ENCODE results near the gene PCDHGC5. TPM values are rescaled to one million over a fixed set of nuclear protein-coding genes. Genes with fewer than 3 reads are reported as not detected.

Gene PCDHGC5
- total RNA-seq, 2 donors from 2014 or later = 2.0 to 3.1 TPM

DNA sequence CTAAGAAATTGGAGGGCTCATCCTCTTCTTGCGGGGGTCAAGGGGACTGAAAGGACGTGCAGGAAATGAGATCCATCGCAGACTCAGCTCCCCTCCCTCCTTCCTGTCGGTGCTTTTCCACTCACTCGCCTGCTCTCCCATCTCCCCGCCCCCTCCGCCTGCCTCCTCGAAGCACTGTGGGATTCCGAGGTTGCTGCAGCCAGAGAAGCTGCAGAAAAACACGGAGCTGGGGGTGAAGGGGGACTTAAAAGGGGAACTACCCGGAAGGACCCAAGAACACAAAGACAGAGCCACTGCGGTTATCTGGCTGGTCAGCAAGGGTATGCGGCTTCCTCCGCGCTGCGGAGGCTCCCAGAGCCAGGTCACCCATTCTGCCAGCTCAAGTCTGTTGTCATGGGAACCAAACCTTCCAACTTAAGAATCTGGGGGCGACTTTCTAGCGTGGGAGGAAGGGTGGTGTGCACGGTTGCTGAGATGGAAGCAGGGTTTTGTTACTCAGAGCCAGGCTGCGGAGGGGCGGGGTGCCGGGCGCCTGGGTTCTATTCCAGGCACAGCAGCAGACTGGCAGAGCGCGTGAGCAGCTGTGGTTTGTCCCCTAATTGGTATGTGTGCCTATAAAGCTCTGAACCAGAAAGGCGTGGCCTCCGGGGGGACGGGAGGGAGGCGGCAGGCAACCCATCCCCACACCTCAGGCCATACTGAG is 24.9 kb downstream of the PCDHGC5 start:
- peaks cover 0 to 13% of the 10 kb centered on the region in 2 donors for H3K36me3 ChIP-seq (replicated peaks in 1 of 2; ENCODE audit: insufficient read depth in 1 of 2, low read depth in 2 of 2)
- peak; percentile 38 for ATAC-seq
- intact Hi-C loops (cut with DNase I) = loop anchor here (10.0 kb wide), 1 partner anchor 99 kb away; the partner anchor contains the start of genes PCDHGA10 and PCDHGB7
- peak; percentile 56 to 76 (median 74) for DNase-seq
- no peaks in the 10 kb centered on the region for H3K9me3 ChIP-seq
- H3K27ac ChIP-seq = peak overlapping the region; percentile 58 to 65 (median 59)
- WGBS, 2 donors = 33 to 43% methylated on average over 28 of the region's 29 CpGs
- H3K27me3 ChIP-seq = no peaks in the 10 kb centered on the region
- H3K4me3 ChIP-seq = peak overlapping the region in 1 of 2 donors; percentile 56
- TF ChIP-seq, protein P1, sequence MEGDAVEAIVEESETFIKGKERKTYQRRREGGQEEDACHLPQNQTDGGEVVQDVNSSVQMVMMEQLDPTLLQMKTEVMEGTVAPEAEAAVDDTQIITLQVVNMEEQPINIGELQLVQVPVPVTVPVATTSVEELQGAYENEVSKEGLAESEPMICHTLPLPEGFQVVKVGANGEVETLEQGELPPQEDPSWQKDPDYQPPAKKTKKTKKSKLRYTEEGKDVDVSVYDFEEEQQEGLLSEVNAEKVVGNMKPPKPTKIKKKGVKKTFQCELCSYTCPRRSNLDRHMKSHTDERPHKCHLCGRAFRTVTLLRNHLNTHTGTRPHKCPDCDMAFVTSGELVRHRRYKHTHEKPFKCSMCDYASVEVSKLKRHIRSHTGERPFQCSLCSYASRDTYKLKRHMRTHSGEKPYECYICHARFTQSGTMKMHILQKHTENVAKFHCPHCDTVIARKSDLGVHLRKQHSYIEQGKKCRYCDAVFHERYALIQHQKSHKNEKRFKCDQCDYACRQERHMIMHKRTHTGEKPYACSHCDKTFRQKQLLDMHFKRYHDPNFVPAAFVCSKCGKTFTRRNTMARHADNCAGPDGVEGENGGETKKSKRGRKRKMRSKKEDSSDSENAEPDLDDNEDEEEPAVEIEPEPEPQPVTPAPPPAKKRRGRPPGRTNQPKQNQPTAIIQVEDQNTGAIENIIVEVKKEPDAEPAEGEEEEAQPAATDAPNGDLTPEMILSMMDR (IDR thresholded peaks at IDR 0.05) = no peak
- TF ChIP-seq POLR2A (IDR thresholded peaks at IDR 0.05) = no peak
- H3K4me1 ChIP-seq = peaks cover 24% of the 10 kb centered on the region

DNA sequence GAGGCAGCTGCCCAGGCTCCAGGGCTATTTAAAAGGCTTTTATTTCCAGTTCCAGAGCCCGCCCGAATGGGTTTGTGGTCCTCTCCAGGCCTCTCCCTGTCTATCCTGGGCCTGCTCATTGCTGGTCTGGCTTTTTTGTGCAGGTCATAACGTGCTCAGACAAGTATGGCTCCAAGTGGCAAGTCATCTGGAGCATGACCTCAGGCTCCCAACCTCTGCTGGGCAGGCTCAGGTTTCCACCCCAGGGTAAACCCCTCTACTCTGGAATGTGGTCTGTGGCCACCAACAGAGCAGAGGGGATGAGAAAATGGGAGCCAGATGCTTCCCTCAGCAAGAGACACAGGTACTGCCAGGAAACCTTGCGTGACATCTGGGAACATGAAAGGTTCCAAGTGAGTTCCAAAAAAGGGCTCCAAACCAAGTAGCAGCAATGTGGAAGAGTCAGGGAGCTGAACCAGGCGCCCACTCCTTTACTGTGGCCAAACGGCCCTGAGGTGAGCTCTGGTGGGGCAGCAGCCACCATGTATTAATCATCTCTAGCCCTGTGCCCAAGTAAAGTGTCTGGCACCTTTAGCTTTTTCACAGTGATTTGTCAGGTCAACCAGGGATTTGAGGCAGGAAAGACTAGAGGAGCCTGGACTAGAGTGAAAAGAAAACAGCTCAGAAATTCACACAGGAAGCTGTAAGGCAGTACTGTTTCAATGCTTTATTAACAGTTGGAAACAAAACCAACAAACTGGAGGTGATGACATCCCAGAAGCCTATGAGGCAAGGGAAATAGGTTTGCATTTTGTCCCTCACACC is 25.7 kb downstream of the PCDHGC5 start:
- TF ChIP-seq POLR2A (IDR thresholded peaks at IDR 0.05) = no peak
- Histone ChIP-seq H3K27ac (peak overlapping the region in 3 of 4 donors; percentile 58 to 65 (median 60)), H3K27me3 (no peaks in the 10 kb centered on the region), H3K4me1 (peaks cover 24% of the 10 kb centered on the region), H3K36me3 (replicated peaks in 1 of 2; ENCODE audit: insufficient read depth in 1 of 2, low read depth in 2 of 2) (peaks cover 0 to 13% of the 10 kb centered on the region in 2 donors), H3K4me3 (no peak overlapping the region), H3K9me3 (no peaks in the 10 kb centered on the region)
- intact Hi-C loops (cut with DNase I) = loop anchor here (10.0 kb wide), 1 partner anchor 100 kb away; the partner anchor contains the start of genes PCDHGA10 and PCDHGB7
- WGBS, 2 donors = 71 to 75% methylated on average over 5 to 6 of the region's 6 CpGs
- ATAC-seq = no peak
- DNase-seq = no peak

DNA sequence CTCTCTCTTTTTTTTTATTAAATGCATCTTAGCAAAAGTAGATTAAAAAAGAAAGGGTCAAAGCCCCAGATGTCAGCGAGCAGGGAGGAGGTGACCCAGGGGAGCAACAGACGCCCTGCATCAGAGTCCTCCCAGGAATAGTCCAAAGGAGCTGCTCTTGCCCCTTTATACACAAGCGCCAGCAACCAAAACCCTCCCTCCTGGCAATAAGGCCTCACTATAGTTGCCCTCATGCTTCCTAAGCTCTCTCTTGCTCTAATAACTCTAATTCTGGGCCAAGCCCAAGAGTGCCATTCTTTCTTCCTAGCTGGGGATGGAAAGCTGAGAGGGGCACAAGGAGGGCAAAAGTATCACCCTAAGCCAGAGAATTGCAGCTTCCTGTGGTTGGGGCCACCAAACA is 26.3 kb downstream of the PCDHGC5 start:
- intact Hi-C loops (cut with DNase I) = loop anchor here (10.0 kb wide), 1 partner anchor 100 kb away; the partner anchor contains the start of genes PCDHGA10 and PCDHGB7
- ATAC-seq (no peak), DNase-seq (no peak)
- TF ChIP-seq POLR2A (IDR thresholded peaks at IDR 0.05) = no peak
- TF ChIP-seq, protein P1 (IDR thresholded peaks at IDR 0.05) = no peak
- Histone ChIP-seq H3K27me3 (no peaks in the 10 kb centered on the region), H3K27ac (no peak overlapping the region), H3K36me3 (replicated peaks in 1 of 2; ENCODE audit: insufficient read depth in 1 of 2, low read depth in 2 of 2) (peaks cover 0 to 13% of the 10 kb centered on the region in 2 donors), H3K4me1 (peaks cover 24% of the 10 kb centered on the region), H3K4me3 (no peak overlapping the region), H3K9me3 (no peaks in the 10 kb centered on the region)
- 90 to 92% methylated on average over 3 of the region's 3 CpGs for WGBS, 2 donors

DNA sequence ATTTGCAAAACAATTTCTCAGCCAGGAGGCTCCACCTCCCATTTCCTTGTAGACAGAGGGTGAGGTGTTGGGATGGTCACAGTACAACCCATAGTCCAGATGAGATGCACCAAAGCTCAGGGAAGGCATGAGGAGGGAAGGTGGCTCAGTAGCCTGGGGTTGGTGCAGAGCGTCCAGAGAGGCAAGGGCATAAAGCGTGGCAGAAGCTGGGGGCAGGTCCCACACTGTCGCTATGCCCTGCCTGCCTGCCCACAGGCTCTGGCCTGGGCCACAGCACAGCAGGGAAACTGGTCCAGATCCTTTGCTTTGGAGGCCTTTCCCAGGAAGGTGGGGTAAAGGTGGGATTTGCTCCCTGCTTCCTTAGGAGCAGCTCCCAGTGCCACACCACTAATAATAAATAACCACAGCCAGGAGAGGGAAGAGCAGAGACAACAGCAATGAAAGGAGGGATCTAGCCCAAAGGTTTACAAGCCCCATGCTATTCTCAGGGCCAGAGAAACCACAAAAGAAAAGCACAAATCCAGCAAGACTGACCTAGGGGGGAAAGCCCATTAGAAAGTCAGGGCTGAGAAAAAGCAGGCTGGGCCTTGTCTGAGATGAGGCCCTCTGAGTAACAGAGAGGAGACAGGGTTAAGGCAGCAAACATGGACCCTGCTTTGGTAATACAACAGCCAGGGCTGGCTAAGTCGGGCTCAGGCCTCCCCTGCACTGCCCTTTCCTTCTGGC is 27.2 kb downstream of the PCDHGC5 start:
- no peak for TF ChIP-seq POLR2A (IDR thresholded peaks at IDR 0.05)
- TF ChIP-seq, protein P1 (IDR thresholded peaks at IDR 0.05) = no peak
- intact Hi-C loops (cut with DNase I) = loop anchor here (10.0 kb wide), 1 partner anchor 101 kb away; the partner anchor contains the start of genes PCDHGA10 and PCDHGB7
- DNase-seq (no peak), ATAC-seq (no peak)
- WGBS, 2 donors = 85 to 89% methylated on average over 4 of the region's 4 CpGs
- H3K36me3 ChIP-seq (replicated peaks in 1 of 2; ENCODE audit: insufficient read depth in 1 of 2, low read depth in 2 of 2) = peaks cover 0 to 13% of the 10 kb centered on the region in 2 donors
- H3K4me1 ChIP-seq = peaks cover 26% of the 10 kb centered on the region
- H3K27me3 ChIP-seq = no peaks in the 10 kb centered on the region
- H3K27ac ChIP-seq = peak overlapping the region in 1 of 4 donors; percentile 3
- no peaks in the 10 kb centered on the region for H3K9me3 ChIP-seq
- no peak overlapping the region for H3K4me3 ChIP-seq

Measured in body of pancreas (tissue), 4 donors.